Fibroblast of skin of right biceps (primary cell): ENCODE results near the gene IL1R2.
"Not testable (repeated sequence)": the region's sequence is repeated elsewhere in the genome, so short reads cannot be mapped to it uniquely, and the experiment has no call there.

Experiments used
- DNase-seq: peaks from one replicate; pipeline ENCODE4 v3.0.0-alpha.2; 2013

The IL1R2 gene

GRCh38 chr2:102000813-102001766 lies 9.3 kb downstream of the IL1R2 start:
- no peak for DNase-seq

GRCh38 chr2:102001767-102002142 lies 10.0 kb downstream of the IL1R2 start:
- DNase-seq, result no peak

- no peak for DNase-seq
These were observed 10.5 kb downstream of the IL1R2 start for GRCh38 chr2:102002228-102002627.

- DNase-seq, result not testable (repeated sequence)
These were observed 11.1 kb downstream of the IL1R2 start for GRCh38 chr2:102002909-102003308.

GRCh38 chr2:102003696-102004095 lies 11.9 kb downstream of the IL1R2 start:
- no peak for DNase-seq

- no peak for DNase-seq
These were observed 12.8 kb downstream of the IL1R2 start for GRCh38 chr2:102004581-102004980.

GRCh38 chr2:102005449-102005848 lies 13.7 kb downstream of the IL1R2 start:
- DNase-seq, result no peak

GRCh38 chr2:102005989-102006885 lies 14.5 kb downstream of the IL1R2 start:
- DNase-seq, result peak; percentile 50

- DNase-seq, result no peak
These were observed 15.1 kb downstream of the IL1R2 start for GRCh38 chr2:102006886-102007278.

GRCh38 chr2:102008490-102008889 lies 16.7 kb downstream of the IL1R2 start:
- no peak for DNase-seq

GRCh38 chr2:102009557-102009956 lies 17.8 kb downstream of the IL1R2 start:
- DNase-seq, result no peak

GRCh38 chr2:102010902-102011301 lies 19.1 kb downstream of the IL1R2 start:
- no peak for DNase-seq

- no peak for DNase-seq
These were observed 20.4 kb downstream of the IL1R2 start for GRCh38 chr2:102012061-102012614.

GRCh38 chr2:102013206-102014040 lies 21.7 kb downstream of the IL1R2 start:
- DNase-seq, result no peak

- no peak for DNase-seq
These were observed 22.2 kb downstream of the IL1R2 start for GRCh38 chr2:102014041-102014345.

- DNase-seq, result no peak
These were observed 23.6 kb downstream of the IL1R2 start for GRCh38 chr2:102015399-102015798.

- no peak for DNase-seq
These were observed 24.7 kb downstream of the IL1R2 start for GRCh38 chr2:102016399-102016955.

- DNase-seq, result peak; percentile 60
These were observed 27.2 kb downstream of the IL1R2 start for GRCh38 chr2:102018823-102019445.

- peak; percentile 84 for DNase-seq
These were observed 28.9 kb downstream of the IL1R2 start for GRCh38 chr2:102020596-102021170.

- peak; percentile 70 for DNase-seq
These were observed 30.0 kb downstream of the IL1R2 start for GRCh38 chr2:102021779-102022178.

- DNase-seq, result no peak
These were observed 31.3 kb downstream of the IL1R2 start for GRCh38 chr2:102022884-102023539.
